SW 1271 (cell line): ENCODE measurements around the gene RAB18.
A peak's percentile ranks its signal among the peaks of the same experiment; 100 is the strongest.
"Not testable (repeated sequence)": the region's sequence is repeated elsewhere in the genome, so short reads cannot be mapped to it uniquely, and the experiment has no call there.

Experiments used
- DNase-seq, 2 experiments: peaks; one replicate each; lab custom pipeline; 2025; lab: John Stamatoyannopoulos, UW

Gene RAB18

DNA sequence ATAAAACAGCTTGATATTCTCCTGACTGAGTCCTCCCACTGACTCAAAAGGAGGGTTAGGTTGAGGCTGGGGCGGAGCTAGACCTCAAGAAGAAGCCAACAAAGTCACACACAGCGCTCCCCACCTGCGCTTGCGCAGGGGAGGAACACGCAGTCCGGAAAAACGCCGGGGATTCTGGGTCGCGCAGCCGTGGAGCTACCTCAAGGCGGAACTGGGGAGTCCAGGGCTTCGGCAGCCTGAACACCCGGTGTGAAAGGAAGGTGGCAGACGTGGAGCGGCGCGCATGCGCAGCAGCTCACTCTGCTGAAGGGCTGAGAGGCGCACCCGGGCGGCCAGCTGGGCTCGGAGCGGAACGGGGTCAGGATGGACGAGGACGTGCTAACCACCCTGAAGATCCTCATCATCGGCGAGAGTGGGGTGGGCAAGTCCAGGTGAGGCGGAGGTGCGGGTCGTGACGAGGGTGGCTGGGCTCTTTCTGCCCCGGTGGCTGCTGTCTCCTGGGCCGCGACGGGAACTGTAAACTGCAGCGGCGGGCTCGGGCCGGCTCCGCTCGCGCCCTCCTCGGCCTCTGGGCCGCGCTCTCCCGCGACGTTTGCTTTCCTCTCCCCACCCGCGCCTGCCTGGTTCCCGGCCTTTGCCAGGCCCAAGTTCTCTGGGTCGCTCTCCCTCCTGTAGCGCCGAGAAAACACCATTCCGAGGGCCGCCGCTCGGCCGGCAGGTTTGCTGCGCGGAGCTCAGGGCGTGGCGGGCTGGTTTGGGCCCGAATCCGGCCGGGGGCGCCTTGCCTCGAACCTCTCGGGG is at the start of gene RAB18:
Gene RAB18, plus strand, starts transcription at position 298 of the 801 bp plus-strand sequence. Its CDS starts 66 bp downstream, at position 364.
- peak; percentile 81 to 93 for DNase-seq

GRCh38 chr10:27454837-27455236 is 49.3 kb upstream of the RAB18 start:
- no peak for DNase-seq

GRCh38 chr10:27457261-27457945 is 46.7 kb upstream of the RAB18 start:
- no peak for DNase-seq

- DNase-seq: no peak
Observed at GRCh38 chr10:27457966-27458365, 46.1 kb upstream of the RAB18 start.

DNA sequence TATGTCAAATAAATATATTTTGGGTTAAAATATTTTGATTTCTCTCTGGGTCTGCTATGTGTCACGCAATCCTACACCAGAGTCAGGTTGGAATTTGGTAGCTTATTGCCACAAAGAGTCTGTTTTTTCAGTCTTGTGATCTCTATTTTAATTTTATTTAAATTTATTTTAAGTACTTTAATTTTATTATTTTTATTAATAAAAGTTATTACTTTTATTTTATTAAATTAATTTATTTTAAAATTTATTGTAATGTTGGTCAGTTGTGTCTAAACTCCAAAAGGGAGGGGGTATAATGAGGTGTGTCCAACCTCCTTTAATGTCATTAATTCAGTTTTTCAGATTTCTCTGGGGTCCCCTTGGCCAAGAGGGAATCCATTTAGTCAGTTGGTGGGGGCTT is 42.8 kb upstream of the RAB18 start:
- no peak for DNase-seq

GRCh38 chr10:27463961-27464360 is 40.1 kb upstream of the RAB18 start:
- no peak for DNase-seq

DNA sequence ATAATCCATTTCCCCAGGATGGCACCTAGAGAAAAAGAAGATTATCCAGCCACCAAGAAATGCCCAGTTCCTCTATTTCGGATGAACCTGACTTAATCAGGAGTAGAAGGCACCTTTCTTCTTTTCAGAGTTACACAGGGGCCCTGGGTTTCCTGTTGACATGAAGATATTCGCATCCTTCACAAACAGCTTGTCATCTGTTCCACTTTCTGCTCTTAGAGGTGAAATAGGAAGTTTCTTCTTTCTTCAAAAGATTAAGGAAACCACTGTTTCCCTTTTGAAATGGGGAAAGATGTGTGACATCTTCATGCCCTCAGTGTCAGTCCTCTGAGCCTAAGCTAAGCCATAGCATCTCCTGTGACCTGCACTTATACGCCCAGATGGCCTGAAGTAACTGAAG is 39.1 kb upstream of the RAB18 start:
- no peak for DNase-seq

DNA sequence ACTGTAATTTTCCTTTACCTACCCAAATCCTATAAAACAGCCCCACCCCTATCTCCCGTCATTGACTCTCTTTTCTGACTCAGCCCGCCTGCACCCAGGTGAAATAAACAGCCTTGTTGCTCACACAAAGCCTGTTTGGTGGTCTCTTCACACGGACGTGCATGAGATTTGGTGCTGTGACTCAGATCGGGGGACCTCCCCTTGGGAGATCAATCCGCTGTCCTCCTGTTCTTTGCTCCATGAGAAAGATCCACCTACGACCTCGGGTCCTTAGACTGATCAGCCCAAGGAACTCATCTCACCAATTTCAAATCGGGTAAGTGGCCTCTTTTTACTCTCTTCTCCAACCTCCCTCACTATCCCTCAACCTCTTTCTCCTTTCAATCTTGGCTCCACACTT is 38.5 kb upstream of the RAB18 start:
- not testable (repeated sequence) for DNase-seq

DNA sequence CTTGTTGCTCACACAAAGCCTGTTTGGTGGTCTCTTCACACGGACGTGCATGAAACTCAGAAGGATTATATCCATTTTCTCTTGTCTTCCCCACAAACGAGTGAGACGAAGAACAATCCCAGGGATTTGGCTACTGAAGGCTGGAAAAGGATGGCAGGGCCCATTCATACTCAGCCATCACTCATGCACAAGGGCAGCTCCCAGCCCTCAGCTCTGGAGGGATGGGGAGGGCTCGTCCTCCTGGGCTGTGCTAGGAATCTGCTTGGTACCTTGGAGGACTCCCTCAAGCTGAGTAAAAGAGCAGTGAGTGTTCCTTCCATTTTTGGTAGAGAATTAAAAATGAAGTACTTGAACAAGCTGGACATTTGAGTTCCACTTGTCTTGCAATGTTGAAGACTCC is 33.2 kb upstream of the RAB18 start:
- no peak for DNase-seq

- no peak for DNase-seq
Observed at GRCh38 chr10:27474741-27475140, 29.4 kb upstream of the RAB18 start.

- no peak for DNase-seq
Observed at GRCh38 chr10:27479016-27479415, 25.1 kb upstream of the RAB18 start.

DNA sequence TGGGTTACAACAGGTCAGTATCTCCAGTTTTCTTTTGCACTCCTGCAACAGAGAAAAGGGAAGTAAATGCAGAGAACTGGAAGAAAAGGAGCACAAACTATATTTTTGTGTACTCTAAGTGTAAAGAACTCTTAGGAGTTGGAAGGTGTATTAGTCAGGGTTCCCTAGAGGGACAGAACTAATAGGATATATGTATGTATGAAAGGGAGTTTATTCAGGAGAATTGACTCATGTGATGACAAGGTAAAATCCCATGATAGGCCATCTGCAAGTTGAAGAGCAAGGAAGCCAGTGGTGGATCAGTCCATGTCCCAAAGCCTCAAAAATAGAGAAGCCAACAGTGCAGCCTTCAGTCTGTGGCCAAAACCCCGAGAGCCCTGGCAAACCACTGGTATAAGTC is 22.6 kb upstream of the RAB18 start:
- DNase-seq: no peak

DNA sequence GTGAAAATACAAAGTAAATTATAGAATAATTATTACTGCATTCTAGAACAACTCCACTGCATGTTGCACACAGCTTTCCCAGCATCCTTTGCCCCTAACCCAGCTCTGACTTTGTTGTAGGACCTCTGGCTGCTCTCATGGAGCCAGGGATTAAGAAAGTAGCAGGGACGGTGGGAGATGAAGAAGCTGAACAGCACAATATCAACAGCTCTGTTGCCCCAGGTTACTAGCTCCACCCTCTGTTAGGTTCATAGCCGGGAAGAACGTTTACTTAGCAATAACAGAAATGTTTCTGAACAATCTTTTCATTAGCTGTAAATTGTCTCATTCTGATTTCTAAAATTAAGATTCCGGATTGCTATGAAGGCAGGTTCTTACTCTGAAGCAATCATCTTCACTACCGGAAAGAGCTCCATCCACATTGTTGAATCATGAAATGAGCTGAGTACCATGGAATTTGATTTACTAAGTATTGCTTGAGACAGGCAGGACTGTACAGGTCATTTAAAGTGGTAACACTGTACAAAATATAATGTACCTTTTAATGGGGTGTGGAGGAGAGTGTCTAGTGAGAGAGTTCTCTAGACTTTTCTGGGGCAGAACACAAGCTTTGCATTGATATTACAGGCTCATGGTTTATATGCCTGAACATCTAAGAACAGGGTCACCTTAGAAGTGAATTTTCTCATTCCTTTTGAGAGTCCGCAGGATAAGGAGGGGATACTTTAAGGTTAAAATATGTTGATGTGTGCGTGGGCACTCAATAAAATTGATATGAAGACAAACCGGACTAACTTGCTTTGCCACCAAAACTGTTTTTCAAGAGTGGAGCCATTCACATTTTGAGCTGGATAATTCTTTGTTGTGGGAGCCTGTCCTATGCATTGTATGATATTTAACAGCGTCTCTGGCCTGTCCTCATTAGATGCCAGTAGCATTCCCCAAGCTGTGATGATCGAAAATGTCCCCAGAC is 20.8 kb upstream of the RAB18 start:
- DNase-seq: peak in 1 of 2 experiments; percentile 22

- no peak for DNase-seq
Observed at GRCh38 chr10:27485368-27485767, 18.7 kb upstream of the RAB18 start.

GRCh38 chr10:27485986-27486385 is 18.1 kb upstream of the RAB18 start:
- no peak for DNase-seq

- DNase-seq: no peak
Observed at GRCh38 chr10:27490807-27491206, 13.3 kb upstream of the RAB18 start.

DNA sequence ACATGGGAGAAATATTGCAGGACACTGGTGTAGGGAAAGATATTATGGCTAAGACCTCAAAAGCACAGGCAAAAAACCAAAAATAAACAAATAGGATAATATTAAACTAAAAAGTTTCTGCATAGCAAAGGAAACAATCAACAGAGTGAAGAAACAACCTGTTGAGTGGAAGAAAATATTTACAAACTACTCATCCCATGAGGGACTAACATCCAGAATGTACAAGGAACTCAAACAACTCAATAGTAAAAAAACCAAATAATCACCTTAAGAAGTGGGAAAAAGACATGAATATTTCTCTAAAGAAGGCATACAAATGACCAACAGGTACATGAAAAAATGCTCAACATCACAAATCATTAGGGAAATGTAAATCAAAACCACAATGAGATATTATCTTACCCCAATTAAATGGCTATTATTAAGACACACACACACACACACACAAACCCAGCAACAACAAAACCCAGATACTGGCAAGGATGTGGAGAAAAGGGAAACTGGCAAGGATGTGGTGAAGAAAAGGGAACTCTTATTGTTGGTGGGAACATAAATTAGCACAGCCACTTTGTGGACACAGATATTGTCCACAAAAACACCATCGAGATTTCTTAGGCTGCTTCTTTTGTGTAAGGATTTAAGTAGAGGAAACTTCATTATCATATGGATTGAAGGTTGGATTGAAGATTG is 9.8 kb upstream of the RAB18 start:
- DNase-seq: no peak

GRCh38 chr10:27496137-27496536 is 8.0 kb upstream of the RAB18 start:
- no peak for DNase-seq

DNA sequence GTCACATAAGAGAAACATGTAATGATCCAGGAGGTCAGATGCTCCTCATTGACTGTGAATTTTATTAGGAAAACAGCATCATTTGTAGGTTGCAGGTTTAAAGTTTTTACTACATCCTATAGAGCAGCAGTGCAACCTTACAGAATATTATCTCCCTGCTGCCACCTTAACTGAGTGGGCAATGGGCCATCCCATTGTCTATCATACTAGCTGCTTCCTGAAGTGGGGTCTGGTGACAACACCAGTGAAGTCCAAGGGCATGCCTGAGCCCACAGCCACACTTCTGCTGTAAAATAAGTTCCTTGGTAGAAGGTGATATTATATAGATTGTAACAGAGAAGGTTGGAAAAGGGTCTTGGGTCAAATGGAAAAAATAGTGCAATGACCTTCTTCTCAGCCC is 4.0 kb upstream of the RAB18 start:
- DNase-seq: no peak

DNA sequence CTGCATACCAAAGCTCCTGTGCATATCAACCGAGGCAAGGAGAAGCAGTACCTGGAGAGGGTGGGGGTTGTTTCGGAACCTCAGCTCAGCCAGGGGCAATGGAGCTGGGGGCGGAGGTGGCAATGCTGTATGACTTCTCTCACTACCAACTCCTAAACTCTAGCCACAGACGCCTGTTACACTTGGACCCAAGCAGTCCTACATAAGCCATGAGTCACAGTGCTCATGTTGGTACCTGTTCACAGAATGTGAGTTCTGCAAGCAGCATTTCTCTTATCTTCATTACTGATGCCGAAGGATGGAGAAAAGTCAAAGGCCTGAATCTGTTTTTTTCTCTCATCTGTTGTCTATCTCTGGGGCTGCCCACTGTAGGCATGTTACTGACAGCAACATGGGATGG is 3.2 kb upstream of the RAB18 start:
- no peak for DNase-seq

GRCh38 chr10:27503498-27504006 is 552 bp upstream of the RAB18 start:
- DNase-seq: no peak
